NCI-H2227 (cell line): Measurements from ENCODE around the gene PPP2R5C.

Source experiments
- DNase-seq: peaks from one replicate; lab custom pipeline; 2025; ENCODE audit not compliant: unreplicated experiment; lab: John Stamatoyannopoulos, UW

PPP2R5C gene

DNA sequence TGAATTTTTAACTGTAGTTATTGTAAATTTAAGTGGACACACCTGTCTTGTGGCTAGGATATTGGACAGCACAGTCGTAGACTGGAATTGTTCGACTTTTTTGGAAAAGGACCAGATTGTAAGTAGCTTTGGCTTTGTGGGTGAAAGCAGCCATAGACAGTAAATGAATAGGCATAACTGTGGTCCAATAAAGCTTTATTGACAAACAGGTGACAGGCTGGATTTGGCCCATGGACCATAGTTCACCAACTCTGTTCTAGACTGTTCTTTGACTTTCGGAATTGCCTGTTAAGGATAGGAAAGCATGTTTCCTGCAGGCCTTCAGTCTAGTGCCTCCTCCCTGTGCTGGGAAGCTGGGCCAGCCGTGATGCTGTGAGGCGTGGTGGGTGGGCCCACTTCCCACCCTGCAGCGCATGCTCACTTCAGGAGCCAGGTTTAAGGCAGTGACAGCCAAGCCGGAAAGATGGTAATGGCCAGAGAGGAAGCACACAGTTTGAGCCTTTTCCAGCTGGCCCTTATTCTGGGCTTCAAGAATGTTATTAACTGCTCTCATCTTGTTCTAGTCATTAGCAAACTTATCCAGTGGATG, 51.8 kb downstream of the PPP2R5C start:
- no peak for DNase-seq

DNA sequence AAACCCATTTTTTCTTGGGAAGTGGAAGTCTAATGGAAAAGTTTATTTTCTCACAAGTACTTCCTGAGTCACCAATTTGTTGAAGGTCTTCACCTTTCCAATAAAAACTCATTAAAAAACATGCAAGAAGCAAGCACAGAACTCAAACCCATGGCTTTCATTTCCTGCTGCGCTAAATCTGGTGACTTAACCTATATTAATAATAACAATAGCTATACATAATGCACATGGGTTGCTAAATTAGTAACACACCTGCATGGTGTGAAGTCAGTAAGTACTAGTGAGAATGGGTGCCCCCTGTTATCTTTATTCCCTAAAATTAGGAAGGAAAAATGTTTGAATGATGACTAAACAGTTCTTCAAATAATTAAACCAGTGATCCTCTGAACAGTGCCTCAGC, 52.3 kb downstream of the PPP2R5C start:
- DNase-seq, result no peak

DNA sequence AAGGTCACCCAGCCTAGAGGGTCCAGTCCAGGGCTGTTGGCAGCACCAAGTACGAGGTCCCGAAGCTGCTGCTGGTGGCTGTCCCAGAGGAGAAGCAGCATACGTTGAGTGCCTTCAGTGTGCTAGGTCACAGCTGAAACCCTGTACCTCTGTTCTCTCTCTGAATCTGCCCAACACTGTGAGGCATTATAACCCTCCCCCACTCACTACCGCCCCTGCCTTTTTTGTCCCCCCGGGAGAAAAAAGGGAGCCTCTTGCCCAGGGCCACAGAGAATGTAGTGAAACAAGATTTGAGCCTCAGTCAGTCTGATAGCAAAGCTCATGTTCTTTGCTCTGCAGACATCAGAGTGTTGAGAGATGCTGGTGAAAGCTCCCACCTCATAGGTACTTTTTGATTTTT, 53.4 kb downstream of the PPP2R5C start:
- no peak for DNase-seq

DNA sequence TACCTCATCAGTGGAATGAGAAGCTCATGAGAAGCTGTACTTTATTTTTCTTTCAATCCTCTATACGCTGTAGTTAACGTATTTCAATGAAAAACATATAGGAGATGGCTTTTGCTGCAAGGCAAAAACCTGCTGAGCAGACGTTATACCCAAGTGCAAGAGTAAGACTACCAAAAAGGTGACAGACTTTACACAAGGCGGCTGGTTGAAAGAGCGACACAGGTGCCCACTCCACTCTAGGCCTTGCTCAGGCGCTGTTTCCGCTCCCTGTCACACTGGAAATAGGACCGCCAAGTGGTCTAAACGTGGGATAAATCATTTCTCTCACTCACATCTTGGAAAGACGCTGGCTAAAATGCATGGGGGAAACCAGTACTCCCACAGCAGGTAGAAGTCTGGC, 54.5 kb downstream of the PPP2R5C start:
- DNase-seq, result no peak

DNA sequence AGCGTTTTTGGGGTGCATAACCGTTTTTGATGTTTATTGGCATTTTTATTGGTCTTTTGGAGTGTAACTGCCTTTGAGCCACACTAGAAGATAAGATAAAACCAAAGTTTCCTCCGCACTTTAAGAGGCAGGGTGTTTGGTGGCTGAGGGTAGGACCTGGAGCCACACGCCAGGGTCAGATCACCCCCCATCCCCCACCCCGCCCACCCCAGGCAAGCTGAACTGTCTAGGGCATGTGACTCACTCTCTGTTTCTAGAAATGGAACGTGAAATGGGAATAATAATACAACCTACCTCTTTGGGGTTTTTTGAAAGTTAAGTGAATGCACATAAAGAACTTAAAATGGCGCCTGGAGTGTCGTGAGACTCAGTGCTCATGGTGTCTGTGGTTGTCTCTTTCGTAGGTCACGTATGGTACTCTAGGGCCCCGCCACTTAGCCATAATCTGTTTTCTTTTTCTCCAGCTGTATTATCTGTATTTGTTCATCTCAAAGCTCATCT, 56.0 kb downstream of the PPP2R5C start:
- no peak for DNase-seq

DNA sequence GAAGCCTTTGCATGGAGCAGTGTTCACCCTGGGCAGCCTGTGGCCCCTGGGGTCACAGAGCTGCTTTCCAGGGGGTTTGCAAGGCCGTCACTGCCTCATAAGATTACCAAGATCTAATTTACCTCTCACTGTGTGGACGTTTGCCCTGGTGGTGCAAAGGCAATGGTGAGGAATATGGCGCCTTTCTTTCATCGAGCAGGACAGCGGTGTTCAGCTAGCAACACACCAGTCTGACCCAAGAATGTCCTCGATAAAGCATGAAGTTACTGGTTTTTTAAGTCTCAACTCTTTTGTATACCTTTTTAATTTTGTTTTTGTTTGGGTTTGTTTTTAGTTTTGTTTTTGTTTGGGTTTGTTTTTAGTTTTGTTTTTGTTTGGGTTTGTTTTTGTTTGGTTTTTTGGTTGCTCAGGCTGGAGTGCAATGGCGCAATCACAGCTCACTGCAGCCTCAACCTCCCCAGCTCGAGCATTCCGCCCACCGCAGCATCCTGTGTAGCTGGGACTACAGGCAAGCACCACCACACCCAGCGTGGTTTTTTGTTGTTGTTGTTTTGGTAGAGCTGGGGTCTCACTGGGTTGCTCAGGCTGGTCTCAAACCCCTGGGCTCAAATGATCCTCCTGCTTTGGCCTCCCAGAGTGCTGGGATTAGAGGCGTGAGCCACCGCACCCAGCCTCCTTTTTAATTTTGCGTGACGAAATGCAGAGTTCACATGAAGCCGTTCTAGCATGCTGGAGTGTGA, 57.9 kb downstream of the PPP2R5C start:
- no peak for DNase-seq

DNA sequence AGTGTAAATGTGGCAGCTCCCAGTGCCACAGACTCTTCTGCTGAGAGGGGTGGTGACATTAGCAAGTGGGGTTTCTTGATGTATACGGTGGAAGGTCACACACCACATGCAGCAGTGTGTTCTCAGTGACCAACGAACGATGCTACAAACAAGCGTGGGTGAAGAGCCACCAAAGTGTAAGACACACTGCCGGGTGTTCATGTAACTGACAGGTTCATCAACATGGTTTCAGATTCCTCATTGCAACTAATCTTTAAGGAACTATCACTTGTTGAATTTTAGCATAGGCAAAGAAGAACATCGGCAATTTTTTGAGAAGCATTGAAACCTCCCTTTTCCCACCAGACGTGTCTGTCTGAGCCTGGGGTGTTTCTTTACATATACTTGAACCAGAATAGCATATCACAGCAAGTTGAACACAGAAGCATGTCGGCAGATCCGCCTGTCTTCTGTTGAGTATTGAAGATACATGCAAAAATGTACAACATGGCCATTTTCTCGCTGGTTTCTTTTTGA, 58.8 kb downstream of the PPP2R5C start:
- no peak for DNase-seq

DNA sequence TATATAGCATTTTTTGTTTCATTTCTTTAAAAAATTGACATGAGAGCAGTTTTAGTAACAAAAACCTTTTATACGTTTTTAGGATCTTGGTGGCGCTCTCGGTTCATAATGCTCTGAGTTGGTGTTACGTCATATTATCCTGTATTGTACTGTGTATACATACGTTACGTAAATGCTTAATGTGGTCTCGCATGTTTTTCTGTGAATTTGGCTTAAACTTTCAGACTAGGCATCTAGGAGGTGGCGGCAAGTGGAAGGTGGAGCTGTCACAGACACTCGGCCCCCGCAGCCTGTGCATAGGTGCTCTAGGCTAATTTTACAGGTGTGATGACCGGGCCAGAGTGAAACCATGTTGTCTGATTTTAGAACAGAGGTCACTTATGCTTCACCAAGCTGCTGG, 60.0 kb downstream of the PPP2R5C start:
- DNase-seq, result no peak

DNA sequence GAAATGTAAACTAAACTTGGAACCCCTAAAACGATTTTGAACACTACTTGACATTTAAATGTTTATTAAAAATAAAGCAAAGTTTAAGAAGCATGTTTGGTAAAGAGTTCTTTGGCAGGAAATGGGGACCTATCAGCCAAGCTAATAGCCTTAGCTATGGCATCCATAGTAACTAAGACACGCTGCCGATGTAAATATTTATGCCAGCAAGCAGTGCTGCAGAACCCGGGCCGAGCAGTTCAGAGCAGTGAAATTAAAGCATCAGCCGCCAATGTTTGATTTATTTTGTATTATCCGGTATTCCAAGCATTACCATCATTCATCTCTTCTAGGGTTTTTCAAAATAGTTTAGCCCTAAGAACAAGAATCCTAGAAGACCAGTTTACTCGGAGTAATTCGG, 61.6 kb downstream of the PPP2R5C start:
- no peak for DNase-seq

DNA sequence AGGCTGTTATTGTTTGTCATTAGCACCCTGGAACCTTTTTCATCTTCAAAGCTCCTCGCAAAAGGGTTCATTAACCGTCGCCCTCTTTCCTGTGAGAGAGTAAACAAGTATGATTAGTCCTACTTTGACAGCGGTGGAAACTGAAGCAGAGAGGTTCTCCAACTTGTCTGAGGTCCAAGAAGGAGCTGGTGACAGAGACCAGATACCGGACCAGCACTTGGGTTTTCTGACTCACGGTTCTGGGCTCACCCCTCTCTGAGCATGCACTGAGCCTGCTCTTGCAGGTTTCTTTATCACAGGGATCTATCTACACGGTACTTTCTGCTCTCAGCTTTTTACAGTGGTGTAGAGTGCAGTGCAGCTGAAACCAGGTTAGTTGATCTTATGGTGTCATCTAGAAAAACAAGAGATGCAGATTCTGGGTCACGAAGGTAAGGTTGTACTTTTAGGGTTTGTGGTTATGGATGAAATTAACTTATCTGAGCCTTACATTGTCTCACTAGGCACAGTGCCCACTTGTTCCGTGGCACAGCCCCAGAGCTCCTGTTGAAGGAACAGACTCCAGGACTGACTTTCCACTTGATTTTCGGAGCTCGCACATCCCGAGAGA, 62.1 kb downstream of the PPP2R5C start:
- no peak for DNase-seq

DNA sequence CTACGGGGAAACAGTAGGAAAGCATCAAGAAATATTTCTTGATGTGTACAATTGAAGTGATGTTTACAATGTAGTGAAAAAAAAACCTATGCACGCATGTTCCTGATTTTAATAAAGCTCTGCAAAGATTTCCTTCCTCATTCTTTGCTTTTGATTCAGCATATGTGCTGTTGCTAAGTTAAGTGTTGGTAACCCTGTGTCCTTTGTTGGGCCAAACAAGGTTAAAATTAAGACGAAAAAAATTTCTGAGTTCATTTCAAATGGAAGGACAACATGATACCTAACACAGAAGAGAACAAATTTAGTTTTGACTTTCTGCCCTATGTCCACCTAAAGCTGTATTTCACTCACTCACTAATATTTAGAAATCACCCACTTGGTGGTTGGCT, 62.8 kb downstream of the PPP2R5C start:
- DNase-seq, result no peak

DNA sequence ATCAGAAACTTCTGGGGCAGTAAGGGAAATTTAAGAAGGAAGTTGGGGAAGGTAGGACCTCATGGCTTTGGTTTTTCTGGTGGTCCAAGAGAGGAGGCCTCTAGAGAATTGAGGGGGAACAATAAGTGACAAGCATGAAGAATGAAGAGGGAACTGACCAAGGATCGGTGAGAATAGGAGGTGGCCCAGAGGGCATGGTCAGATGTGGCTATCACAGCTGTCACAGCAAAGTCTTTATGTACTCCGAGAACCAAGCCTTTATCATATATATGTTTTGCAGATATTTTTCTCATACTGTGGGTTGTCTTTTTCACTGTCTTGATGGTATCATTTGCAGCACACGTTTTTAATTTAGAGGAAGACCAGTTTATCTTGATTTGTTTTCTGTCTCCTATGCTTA, 64.3 kb downstream of the PPP2R5C start:
- no peak for DNase-seq

DNA sequence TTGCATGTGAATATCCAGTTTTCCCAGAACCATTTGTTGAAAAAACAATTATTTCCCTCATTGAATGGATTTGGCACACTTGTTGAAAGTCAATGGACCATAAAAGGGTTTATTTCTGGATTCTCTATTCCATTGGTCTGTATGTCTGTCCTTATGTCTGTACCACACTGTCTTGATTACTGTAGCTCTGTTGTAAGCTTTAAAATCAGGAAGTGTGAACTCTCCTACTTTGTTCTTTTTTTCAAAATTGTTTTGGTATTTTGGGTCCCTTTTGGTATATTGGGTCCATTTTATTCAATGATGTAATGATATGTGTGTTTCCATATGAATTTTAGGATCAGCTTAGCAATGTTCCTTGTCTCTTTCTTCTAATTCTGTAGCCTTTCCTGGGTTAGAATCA, 64.8 kb downstream of the PPP2R5C start:
- DNase-seq, result no peak

DNA sequence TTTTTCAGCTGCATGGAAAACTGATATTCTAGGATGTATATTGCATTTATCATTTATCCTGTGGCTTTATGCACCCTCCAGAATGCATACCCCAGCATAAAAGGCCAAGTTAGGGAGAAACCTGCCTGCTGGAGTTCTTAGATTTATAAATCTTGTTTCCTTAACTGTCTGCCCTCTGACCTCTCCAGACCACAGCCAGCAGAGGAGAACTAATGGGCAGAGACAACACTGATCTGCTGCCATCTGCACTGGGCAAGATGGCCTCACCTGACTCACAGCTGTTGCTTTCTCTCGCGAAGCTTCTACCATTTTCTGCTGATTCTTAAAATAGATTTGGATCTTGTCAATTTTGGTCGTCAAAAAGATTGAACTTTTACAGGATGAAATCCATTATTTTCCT, 65.8 kb downstream of the PPP2R5C start:
- no peak for DNase-seq

DNA sequence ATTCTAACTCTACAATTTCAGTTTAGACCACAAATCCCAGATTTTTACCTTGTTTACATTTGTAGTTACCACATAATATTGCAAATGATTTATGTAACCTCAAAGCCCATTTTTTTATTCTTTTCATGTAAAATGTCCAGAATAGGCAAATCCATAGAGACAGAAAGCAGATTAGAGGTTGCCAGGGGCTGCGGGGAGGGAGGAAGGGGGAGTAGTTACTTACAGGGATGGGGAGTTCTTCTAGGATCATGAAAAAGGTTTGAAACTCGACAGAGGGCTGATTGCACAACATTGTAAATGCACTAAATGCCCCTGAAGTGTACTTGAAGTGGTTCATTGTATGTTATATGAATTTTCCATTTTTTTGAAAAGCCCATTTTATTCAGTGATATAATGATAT, 66.5 kb downstream of the PPP2R5C start:
- peak; percentile 26 for DNase-seq

DNA sequence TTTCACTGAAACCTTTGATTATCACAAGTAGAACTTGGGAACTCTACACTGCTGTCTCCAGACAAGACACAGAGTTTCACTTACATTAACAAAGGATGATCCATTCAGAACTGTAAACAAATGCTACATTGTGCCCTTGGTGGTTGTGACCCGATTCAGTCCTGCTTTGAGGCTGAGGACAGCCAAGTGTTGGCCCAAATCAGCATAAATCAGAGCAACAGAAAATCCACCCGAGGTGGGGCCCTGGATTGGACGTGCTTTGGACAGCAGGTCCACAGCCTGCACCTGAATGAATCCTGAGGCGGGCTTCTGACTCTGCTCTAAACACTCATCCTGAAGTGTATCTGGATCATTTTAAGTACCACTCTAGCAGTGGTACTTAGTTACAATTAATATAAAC, 68.8 kb downstream of the PPP2R5C start:
- DNase-seq, result no peak

DNA sequence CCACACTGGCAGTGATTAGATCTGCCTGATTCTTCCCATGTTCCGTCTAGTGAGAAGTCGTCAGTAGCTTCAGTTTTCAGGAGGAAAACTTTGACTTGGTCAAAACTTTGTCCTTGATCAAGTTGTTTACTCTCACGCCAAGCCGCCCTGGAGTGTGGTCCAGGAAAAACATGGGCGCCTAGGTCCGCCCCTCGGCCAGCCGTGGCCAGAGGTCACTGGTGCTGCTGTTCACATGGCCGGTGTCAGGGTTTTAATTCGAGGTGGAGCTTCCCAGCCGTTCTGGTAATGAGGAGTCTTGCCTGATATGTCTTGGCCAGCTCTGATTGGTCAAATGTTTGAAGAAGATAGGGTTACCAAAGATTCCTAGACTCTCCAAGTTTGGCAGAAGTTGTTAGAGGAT, 71.5 kb downstream of the PPP2R5C start:
- DNase-seq, result no peak

DNA sequence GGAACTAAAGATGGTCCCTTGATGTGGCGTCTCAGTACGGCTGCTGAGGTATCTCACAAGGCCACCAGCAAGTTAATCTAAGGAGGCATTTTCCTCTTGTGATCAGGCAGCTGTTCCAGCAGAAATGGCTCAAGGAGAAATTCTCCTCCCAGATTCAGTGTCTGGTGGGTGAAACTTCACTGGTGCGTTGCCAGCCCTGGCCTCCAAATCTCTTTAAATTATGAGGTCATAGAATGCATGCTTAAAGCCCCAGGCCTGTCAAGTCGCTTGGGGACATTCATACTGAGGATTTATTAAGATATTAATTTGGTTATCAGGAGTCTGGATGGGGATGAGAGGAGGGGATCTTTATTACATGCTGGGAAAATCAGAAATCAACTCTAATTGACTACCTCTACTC, 72.9 kb downstream of the PPP2R5C start:
- DNase-seq, result no peak

DNA sequence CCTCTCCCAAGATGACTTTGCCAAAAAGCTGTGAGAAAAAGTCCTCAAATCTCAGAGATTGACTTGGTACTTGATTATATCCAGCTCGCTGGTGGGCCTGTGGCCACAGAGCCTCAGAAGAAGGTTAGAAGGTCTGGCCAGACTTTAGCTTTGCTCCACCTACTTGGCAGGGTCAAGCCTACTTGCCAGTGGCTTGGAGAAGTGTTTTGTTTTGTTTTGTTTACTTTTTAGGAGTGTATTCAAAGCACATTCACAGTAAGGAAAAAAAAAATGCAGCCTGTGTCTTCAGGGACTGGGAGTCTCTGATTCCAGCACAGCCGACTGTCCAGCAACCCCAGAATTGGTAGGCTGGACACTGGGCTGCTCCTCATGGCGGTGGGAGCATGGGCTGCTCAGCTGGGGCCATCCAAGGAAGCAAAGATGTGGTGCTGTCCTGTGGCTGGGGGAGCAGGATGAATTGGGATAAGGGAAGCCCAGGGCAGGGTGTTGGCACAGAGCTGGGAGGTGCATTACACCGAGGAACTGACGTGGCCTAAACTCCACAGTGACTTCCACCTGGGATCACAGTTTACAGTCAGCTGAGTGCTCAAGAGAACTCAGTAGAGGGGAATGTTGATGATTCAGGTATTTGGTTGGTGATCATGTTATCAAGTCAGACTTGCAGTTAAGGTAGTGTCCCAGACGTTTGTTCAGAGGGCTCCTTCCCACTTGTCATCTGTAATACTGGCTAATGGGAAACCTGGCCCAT, 73.5 kb downstream of the PPP2R5C start:
- DNase-seq, result no peak

DNA sequence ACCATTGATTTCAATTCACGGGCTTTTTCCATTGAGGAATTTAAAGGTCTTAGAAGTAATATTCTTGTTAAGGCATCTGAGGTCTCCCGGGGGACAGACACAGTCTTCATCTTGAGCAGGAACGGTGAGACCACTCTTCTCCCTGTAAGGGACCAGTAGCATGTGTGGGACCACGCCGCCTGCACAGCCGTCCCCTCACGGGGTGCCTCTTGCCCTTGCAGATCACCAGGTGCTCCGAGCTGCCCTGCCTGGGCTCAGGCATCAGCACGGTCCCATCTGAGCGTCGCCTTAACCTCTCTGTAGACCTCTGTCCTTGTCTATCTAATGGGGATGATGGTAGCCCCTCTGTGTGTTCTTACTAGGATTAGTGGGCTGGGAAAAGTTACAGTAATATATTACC, 74.1 kb downstream of the PPP2R5C start:
- DNase-seq, result no peak

DNA sequence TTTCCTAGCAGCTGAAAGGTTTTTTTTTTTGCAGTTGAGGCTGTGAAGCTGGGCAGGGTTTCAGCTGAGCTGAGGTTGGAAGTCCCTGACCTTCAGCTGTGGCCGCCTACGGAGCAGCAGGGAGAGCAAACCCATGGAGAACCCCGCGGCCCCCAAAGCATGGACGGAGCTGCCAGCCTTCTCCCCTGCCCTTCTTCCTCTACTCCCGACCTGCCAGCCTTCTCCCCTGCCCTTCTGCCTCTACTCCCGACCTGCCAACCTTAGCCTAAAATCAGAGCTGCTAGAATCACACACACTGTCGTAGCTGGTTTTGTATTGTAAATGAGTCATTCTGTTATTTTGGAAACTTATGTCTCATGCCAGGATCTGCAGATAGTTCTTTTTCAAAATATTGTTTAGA, 74.6 kb downstream of the PPP2R5C start:
- DNase-seq, result no peak

DNA sequence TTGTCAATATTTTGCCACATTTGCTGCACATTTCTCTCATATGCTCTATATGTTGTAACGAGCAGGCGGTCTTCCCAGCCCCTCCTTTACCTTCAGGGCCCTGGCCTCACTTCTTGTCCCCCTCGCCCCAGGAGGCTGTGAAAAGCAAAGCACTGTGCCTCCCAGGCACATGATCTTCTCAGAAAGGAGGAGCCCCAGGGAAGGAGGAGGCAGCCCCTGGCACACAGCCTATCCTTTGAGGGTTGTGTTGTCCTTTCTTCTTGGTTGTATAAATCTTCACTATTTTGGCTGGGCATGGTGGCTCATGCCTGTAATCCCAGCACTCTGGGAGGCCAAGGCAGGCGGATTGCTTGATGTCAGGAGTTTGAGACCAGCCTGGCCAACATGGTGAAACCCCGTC, 77.0 kb downstream of the PPP2R5C start:
- no peak for DNase-seq
